NK-92 treated with Interleukin-12 subunit alpha and Interleukin-12 subunit beta, amount 100 ng/mL, for 24 hours (cell line): ENCODE results near the gene KRTAP10-5.
"Not testable (repeated sequence)": the region's sequence is repeated elsewhere in the genome, so short reads cannot be mapped to it uniquely, and the experiment has no call there.

Source experiments
- DNase-seq: peaks from one replicate; lab custom pipeline; 2025; lab: John Stamatoyannopoulos, UW

KRTAP10-5 gene

DNA sequence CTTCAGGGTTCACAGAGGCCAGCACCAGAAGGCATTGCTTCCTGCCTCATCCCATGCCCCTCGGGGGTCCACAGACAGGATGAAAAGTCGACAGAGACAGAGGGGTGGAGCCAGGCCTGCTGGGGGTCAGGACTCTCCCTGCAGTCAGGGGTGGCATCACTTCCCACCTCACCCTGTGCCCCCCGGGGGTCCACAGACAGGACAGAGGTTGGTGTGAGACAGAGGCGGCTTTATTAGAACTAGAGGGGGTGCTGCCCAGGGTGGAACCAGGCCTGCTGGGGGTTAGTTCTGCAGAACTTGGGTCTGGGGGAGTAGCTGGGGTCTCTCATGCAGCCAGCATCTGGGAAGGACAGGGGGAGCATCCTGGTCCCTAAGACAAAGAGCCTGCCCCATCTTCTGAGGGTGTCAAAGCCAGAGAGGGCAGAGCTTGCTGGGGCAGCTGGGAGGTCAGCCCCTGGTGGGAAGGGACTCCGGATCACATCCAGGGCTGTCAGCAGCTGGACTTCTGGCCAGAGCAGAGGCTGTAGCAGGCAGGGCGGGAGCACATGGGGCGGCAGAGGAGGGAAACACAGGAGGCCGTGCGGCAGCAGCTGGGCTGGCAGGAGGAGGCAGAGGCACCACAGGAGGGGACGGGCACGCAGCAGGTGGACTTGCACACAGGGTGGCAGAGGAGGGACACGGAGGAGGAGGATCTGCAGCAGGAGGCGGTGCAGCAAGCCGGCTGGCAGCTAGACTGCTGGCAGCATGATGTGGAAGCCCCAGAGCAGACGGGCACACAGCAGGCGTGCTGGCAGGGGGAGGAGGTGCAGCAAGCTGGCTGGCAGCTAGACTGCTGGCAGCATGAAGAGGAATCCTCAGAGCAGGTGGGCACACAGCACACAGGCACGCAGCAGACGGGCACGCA is 10.7 kb upstream of the KRTAP10-5 start:
- DNase-seq = not testable (repeated sequence)

DNA sequence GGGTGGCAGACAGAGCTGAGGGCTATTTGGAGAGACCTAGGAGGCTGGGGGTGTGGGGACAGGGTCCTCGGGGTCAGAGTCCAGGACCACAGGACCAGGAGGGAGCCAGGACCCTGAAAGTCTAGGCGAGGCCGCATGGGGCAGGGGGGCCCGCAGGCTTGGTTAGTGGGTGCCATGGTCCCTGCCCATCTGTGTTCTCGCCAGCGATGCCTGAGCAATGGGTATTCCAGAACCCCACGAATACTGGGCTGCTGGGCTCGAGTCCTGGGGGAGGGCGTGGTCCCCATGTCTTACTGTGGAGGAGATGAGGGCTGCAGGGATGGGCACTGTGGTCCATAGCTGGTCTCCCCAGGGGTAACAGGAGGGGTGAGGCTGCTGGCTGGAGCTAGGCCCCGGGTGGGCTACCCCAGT is 9.9 kb upstream of the KRTAP10-5 start:
- no peak for DNase-seq

DNA sequence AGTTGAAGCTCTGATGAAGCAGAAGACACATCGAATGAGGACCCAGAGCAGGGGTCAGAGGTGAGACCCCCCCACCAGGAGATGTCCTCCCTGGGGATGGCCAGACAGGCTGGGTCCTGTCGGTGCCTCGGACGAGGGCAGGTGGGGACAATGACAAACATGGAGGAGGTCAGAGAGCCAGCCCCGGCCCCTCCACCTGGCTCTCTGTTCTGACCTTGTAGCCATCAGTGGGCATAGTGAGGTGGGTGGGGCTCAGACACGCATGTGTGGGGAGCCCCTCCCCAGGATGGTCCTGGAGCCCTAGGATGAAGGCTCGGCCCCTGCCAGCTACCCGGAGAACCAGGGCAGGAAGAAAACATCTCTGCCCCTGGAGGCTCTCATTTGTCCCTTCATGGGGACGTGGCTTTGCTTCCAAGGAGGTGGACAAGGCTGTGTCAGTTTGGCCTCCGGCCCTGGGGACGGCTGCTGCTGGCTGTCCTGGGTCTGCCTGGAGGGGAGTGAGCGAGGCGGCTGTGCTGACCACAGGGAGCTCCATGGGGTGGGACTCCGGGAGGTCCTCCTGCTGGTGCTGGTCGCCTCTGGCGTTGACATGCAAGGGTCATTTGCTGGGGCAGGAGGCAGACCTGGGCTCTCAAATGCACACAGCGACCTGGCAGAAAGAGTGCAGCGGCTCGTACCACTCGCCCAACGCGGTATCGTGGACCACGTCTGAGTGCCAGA is 9.3 kb upstream of the KRTAP10-5 start:
- DNase-seq = no peak

DNA sequence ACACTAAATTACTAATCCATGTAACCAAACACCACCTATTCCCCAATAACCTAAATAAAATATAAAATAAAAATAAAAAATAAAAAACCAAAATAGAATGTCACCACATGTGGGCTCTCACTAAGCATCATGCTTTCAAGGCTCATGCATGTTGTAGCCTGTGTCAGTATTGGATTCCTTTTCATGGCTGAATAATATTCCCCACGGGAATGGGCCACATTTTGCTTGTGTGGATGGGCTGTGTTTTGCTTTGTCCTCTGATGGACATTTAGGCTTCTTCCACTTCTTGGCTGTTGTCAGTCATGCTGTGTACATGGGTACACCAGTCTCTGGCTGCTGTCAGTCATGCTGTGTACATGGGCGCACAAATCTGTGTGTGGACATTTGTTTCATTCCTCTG is 8.7 kb upstream of the KRTAP10-5 start:
- DNase-seq = no peak

DNA sequence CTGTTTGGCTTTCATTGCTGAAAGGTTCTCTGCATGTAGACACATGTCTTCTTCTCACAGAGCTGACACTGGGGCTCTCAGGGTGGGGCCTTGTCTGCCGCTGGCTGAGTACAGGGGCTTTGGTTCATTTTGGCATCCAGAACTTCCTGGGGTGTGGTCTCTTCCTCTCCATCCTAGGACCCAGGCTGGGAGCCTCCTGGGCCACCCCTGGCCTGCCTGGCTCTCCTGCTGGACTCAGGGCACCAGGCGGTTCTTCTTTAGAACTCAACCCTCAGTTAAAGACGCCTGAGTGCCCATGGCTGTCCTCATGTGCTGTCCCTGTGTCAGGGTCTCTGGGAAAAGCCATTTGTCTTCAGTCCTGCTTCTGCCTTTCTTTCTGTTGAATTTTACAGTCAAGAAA is 5.5 kb upstream of the KRTAP10-5 start:
- DNase-seq = no peak

DNA sequence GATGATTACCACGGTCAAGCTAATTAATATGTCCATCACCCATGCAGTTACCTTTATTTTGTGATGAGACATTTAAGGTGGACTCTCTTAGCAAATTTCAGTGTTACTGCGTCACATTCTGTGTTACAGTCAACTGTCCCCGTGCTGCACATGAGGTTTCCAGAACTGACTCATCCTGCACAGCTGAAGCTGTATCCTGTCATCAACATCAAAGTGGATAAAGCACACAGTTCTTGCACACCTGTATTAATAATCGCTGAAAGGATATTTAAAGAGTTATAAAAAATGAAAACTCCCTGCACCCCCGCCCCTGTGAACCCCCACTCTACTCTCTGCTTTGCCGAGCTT is 3.4 kb upstream of the KRTAP10-5 start:
- no peak for DNase-seq

DNA sequence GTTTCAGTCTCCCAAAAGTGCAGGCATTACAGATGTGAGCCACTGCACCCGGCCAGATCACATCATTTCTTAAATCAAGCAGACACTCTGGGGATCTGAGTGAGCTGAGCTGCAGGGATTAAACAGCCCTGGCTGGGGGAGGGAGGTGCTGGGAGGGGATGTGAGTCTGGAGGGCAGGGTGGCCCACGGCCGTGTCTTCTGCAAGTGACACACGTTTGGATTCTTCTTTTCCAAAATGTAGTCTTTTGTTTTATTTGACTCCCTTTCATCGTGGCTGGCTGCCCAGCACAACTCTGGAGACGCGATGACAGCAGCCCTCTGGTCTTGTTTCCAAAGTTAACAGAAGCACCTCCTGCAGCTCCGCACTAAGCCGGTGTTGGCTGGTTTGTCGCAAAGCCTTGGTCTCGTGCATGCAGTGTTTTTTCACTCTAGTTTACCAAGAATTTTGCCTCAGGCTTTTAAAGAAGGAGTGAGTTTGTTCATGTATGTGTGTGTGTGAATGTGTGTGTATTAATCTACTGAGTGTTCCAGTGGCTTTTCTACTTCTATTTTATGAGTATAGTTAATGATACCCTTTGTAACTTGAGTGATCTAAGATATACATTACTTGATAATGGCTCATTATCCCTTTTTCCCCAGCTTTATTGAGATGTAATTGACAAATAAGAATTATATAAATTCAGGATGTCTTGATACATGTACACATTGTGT is 2.8 kb upstream of the KRTAP10-5 start:
- DNase-seq = no peak

DNA sequence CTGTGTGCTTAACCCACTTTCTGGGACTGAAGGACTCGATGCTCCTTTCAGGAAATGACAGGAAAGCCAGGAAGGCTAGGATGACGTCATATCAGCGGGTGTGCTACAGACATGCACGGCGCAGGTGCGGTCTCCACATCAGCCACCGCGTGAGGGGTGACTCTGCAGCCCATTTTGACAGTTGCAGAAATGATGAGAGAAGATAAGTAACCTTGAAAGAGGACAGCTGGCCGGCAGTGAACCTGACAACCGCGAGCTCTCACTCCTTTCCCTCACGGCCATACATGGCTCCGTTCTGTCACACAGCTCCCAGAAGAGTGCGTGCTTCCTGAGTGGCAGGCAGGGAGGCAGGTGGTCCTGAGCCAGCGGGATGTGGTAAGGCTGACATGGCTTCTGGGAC is 1.7 kb upstream of the KRTAP10-5 start:
- DNase-seq = no peak

DNA sequence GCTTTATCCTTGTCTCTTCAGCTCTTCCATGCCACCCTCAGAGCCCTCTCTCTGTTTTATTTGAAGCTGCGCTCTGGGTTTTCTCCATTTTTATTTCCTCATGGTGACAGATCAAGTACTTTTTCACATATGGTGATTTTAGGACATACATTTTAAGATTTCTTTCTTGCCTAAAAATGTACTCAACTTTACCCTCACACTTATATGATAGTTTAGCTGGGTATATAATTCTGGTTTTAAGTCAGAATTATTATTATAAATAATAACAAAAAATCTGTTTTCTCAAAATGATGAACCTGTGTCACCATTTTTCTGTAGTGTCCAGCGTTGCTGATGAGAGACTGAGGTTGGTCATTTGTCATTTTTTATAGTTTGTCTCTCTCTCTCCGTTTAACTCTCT is 754 bp upstream of the KRTAP10-5 start:
- DNase-seq = no peak

DNA sequence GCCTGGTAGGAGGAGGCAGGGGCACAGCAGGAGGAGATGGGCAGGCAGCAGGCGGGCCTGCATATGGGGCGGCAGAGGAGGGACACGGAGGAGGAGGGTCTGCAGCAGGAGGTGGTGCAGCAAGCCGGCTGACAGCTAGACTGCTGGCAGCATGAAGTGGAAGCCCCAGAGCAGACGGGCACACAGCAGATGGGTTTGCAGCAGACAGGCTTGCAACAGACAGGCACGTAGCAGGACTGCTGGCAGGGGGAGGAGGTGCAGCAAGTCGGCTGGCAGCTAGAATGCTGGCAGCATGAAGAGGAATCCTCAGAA is 615 bp downstream of the KRTAP10-5 start:
- no peak for DNase-seq

DNA sequence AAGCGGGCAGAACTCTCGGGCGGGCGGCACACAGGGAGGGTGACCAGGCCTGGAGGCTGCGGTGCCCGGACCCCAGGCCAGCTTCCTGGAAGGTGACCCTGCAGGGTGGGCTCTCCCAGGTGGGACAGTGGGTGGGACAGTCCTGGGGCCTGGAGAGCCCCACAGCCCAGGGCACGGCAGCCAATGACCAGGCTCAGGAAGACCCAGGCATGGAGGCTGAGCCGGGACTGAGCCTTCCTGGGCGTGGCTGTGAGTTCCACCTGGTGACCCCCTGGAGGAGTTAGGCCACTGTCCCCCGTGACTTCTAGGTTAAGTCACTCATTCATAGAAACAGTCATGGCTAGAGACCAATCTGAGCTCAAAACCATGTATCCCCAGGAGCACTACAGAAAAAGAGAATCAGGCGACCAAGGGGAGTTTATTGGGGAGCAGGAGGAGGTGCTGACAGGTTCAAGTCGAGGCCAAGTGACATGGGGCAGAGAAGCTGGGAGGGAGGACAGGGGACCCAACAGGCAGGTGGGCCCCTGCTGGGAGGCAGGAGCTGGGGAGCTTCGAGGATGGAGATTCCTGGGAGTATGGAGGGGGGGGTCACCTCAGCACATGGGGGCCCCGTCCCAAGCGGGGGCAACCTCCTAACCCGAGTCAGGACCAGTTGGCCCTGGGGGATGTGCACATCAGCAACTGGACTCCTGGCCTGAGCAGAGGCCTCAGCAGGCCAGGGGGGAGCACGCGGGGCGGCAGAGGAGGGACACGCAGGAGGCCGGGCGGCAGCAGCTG is 1.2 kb downstream of the KRTAP10-5 start:
- no peak for DNase-seq

DNA sequence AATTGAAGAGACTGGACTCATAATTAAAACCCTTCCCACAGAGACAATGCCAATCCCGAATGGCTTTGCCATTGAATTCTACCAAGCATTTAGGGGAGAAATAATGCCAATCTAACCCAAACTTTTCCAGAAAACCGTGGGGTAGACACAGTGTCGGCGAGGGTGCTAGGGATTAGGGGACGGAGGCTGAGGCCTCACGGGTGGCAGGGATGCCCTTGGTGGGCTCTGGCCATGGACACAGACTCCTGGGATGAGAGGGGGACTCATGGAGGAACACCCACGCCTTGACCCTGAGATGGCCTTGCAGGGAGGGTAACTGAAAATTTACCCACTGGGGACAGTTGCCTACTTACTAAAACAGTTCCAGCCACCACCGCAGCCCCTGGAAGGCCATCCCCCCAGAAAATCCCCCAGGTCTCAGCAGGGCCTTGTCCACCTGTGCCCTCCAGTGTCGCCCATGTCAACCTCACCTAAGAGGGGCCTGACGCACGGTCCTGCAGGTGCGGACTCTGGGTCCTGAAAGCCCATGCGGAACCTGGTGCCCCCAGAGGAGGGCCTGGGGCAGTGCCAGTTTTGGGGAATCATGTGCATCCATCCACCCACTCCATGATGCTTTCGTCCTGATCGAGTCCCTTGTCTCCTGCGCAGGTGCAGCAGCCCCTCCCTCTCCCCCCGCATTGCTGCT is 1.9 kb downstream of the KRTAP10-5 start:
- DNase-seq = no peak

DNA sequence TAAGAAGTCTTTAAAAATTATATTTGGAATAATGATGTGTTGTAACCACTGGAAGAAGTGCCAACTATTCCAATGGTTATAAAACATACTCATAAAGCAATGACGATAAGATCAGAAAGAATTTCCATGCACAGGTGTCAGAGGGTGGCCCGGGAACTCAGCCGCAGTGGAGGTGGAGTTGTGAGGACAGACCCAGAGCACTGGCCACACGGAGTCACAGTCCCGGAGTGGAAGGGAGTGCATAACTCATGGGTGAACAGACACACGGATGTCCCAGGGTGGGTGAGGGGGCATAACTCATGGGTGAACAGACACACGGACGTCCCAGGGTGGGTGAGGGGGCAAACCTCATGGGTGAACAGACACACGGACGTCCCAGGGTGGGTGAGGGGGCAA is 4.4 kb downstream of the KRTAP10-5 start:
- DNase-seq = no peak

DNA sequence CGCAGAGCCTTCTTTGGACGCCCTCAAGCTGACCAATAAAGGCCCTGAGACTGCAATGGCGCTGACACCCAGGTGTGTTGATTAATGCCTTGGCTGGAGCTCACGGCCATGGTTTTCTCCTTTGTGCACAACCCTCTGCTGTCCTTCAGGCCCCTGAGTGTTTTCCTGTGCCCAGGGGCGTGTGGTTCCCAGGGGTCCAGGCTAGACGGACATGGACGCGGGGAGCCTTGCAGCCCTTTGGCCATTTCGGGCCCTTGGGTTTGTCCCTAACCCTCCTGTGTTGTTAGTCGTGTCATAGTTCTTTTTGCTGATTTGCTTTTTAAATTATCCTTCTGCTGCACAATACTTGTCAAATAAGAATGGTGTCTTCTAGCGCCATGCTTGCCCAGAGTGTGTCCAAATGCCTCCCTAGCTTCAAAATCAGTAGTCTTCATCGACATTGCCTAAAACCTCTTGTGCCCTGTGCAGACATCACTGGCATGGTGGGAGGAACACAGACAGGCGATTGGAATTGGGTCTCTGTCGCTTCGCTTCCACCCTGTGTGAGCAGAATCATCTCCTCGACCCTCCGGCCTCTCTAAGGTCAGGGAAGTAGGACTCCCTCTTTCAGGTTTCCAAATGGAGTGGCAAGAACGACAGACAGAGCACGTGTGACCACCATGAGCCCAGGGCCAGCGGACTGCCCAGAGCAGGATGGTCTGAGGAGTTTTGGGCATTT is 4.9 kb downstream of the KRTAP10-5 start:
- no peak for DNase-seq

DNA sequence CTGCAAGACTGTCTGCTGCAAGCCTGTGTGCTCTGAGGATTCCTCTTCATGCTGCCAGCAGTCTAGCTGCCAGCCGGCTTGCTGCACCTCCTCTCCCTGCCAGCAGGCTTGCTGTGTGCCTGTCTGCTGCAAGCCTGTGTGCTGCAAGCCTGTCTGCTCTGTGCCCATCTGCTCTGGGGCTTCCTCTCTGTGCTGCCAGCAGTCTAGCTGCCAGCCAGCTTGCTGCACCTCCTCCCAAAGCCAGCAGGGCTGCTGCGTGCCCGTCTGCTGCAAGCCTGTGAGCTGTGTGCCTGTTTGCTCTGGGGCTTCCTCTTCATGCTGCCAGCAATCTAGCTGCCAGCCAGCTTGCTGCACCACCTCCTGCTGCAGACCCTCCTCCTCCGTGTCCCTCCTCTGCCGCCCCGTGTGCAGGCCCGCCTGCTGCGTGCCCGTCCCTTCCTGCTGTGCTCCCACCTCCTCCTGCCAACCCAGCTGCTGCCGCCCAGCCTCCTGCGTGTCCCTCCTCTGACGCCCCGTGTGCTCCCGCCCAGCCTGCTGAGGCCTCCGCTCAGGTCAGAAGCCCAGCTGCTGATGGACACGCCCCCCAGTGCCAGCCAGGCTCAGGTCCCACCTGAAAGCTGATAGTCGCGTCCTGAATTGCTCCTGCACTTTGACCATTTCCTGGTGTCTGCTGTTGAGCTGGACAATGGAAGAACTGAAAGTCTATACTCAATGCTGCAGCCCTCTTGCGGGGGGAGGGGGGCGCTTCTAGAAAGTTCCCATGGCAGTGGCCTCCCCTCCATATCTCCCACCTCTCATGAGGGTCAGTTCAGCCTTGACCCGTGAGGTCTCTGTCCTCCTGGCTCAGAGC is 5.7 kb downstream of the KRTAP10-5 start:
- DNase-seq = no peak

DNA sequence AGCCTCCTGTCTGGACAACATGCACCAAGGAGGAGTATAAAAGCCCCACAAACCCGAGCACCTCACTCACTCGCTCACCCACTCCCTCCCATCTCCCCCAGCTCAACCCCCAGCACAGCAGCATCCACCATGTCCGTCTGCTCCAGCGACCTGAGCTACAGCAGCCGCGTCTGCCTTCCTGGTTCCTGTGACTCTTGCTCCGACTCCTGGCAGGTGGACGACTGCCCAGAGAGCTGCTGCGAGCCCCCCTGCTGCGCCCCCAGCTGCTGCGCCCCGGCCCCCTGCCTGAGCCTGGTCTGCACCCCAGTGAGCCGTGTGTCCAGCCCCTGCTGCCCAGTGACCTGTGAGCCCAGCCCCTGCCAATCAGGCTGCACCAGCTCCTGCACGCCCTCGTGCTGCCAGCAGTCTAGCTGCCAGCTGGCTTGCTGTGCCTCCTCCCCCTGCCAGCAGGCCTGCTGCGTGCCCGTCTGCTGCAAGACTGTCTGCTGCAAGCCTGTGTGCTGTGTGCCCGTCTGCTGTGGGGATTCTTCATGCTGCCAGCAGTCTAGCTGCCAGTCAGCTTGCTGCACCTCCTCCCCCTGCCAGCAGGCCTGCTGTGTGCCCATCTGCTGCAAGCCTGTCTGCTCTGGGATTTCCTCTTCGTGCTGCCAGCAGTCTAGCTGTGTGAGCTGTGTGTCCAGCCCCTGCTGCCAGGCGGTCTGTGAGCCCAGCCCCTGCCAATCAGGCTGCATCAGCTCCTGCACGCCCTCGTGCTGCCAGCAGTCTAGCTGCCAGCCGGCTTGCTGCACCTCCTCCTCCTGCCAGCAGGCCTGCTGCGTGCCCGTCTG is 6.6 kb downstream of the KRTAP10-5 start, which contains the start of gene KRTAP10-4:
Gene KRTAP10-4 (plus strand): TSS at position 100 of the 827 bp plus-strand sequence. CDS start 30 bp downstream, at position 130.
- DNase-seq = not testable (repeated sequence)

DNA sequence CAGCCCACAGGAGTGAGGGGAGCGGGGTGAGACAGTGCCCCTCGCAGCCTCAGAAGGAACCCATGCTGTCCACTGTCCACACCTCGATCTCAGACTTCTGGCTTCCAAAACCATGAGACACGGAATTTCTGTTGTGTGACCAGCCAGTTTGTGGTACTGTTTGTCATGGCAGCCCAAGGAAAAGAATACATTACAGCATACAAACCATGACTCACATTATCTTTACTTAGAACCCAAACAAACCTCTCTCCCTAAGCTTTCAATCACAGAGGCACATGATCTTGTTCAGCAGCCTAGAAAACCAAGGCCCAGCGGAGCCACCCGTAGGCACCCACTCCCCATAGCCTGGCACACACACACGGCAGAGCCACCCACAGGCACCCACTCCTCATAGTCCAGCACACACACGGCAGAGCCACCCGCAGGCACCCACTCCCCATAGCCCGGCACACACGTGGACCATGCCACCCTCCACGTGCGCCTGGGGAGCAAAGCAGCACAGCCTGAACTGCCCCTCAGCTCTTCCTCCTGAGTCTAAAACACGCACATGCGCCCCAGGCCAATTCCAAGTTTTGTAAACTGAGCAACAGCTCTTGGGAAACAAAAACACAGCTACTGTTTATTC is 7.3 kb downstream of the KRTAP10-5 start:
- no peak for DNase-seq
